Left kidney (tissue), 2 donors: Measurements from ENCODE around the gene PCED1A. TPM values are rescaled to one million over a fixed set of nuclear protein-coding genes. Genes with fewer than 3 reads are reported as not detected.

Source experiments
- DNase-seq: peaks from one replicate; pipeline ENCODE4 v3.0.0-alpha.2; 2013
- polyA plus RNA-seq: library from polyadenylated mRNA; unstranded; fragments of 120-200 nt; gene quantifications from one replicate; pipeline ENCODE4 v1.2.1, GENCODE V29; 2013; ENCODE audit not compliant: insufficient read length

The PCED1A gene
- polyA plus RNA-seq, 1 donor, result 56.3 TPM

DNA sequence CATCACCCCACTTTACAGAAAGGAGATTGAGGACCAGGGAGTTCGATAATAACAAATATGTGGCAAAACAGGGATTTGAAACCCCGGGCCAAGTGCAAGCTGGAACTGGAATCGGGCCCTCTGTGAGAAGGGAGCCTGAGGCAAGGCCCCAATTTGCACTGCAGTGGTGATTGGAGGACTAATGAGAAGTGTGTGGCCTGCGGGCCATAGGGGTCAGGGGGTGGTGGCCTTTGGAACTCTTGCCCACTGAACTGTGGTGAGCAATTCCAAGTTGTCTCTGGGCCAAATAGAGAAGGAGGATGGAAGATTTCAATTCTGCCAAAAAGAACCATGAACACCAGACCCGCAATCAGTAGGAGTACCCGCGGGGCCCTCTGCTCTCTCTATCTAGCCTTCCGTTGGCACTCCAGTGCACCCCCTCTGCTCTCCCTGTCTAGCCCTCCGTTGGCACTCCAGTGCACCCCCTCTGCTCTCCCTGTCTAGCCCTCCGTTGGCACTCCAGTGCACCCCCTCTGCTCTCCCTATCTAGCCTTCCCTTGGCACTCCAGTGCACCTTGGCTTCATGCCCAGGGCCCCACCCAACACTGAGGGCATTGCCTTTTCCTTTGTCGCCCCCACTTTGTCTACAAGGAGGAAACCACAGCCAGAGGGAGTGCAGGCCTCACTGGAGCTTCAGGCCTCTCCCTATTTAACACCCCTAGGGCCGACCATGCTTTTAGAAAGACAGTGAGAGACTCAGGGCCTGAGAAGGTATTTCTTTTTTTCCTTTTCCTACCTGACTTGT is 26.8 kb upstream of the PCED1A start:
- DNase-seq, result no peak

DNA sequence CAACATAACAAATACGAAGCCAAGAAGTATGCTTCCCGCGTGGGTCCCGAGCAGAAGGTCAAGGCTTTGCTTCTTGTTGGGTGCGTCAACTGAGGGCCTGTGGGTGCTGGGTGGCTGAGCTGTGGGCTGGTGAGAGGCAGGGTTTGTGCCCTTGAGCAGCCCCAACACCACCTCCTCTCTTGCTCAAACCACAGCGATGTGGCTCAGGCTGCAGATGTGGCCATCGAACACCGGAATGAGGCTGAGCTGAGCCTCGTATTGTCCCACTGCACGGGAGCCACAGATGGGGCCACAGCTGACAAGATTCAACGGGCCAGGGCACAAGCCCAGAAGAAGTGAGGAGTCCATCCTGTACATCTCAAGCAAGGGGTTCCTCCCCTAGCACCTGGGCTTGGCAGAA is 25.8 kb upstream of the PCED1A start:
- no peak for DNase-seq

- no peak for DNase-seq
Measured at GRCh38 chr20:2865630-2866029, 25.2 kb upstream of the PCED1A start.

DNA sequence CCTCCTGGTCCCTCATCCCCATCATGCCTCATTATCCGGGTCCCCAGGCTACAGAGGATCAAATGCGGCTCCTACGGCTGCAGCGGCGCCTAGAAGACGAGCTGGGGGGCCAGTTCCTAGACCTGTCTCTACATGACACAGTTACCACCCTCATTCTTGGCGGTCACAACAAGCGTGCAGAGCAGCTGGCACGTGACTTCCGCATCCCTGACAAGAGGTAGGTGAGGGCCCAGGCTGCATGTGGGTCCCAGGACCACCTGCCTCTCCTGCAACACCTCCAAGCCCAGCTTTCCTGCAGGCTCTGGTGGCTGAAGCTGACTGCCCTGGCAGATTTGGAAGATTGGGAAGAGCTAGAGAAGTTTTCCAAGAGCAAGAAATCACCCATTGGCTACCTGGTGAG is 24.6 kb upstream of the PCED1A start:
- DNase-seq, result no peak

GRCh38 chr20:2864626-2865025 is 24.2 kb upstream of the PCED1A start:
- DNase-seq, result no peak

- no peak for DNase-seq
Measured at GRCh38 chr20:2859330-2860121, 19.1 kb upstream of the PCED1A start.

DNA sequence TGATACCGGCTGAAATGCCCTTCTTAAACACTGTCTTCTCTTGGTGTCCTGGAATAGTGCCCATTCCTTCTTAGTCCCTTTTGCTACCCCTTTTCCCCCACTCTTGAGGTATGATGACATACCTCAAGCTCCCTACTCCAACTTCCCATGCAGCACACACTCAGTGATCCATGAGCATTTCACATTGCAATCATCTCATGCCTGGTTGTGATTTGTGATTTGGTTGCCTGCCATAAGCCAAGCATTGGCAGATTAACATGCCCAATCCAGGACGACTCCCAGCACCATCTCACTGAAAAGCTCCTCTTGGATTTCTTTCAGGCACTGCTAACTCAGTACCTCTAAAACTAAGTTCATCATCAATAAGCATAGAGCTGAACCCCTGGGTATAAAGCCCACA is 18.1 kb upstream of the PCED1A start:
- DNase-seq, result no peak

- DNase-seq, result no peak
Measured at GRCh38 chr20:2851086-2851485, 10.6 kb upstream of the PCED1A start.

DNA sequence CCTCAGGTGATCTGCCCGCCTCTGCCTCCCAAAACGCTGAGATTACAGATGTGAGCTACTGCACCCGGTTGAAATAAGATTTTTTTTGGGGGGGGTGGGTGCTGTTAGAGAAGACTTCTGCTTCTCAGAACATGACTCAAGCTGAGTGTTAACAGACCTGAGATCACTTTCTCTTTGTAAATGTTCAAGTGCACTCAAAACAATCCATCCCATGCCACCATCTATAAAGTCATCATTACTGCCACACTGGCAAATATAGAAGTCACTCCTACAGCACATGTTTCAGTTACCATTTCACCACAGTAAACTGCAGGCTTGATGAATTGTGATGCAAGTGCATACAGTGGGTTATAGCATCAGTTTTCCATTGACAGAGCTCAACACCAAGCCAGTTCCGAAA is 9.1 kb upstream of the PCED1A start:
- no peak for DNase-seq

- DNase-seq, result no peak
Measured at GRCh38 chr20:2847802-2848201, 7.3 kb upstream of the PCED1A start.

DNA sequence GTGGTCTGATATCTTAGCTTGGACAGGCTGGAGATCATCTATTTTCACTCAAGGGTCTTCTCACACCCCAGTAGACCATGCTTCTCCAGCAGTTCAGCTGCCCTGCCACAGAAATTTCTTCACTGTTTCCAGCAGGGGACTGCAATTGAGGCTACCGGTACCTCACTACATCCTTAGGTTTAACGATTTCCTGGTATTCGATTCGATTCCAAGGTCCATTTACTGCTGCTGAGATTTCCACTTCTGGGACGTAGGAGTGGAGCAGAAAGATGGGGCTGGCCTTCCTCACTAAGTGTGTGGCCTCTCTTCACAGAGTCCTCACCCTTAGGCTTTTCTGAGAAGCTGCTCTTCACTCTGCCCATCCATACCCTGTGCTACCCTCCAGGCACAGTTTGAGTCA is 6.2 kb upstream of the PCED1A start:
- no peak for DNase-seq

GRCh38 chr20:2845607-2846006 is 5.2 kb upstream of the PCED1A start:
- no peak for DNase-seq

DNA sequence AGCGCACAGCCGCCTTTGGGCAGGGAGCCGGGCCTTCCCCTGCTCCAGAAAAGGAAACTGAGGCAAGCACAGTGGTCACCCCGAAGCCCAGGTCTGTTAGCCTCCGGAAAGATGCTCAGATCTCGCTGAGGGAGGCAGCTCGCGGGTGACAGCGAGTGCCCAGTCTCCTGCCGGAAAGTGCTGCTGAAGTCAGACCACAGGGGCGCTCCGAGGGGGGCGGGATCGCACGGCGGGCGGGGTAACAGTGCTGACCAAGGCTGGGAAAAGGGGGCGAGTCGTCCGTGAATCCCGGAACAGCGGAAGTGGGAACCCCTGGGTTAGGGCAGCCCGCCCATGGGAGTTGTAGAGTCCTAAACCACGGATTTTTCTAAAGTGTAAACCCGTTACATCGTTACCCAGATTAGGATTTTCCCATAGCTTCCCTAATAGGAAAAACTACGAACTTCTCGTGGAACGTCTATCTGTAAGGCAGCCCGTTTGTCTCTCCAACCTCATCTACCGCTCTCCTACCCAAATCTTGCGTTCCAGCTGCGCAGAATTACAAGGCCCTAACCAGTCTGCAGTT is 594 bp upstream of the PCED1A start:
- no peak for DNase-seq

DNA sequence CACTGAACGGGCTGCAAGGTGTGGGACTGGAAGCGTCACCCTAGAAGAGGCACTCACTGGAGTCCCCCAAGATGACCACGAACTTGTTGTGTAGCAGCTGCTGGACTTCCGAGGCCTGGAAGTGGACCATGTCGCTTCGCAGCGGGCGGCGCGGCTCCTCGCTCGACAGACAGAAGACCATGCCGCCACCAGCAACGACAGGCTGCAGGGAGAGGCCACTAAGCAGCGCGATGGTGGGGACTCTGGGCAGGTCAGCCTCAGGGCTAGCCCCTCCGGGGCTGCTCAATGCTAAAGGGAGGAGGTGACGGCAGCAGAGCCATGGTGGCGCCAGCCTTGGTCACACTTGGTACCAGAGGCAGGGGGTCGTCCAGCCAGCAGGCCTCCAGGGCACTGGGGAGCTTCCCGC is 720 bp downstream of the PCED1A start:
- no peak for DNase-seq

GRCh38 chr20:2838847-2839671 is 1.4 kb downstream of the PCED1A start:
- no peak for DNase-seq

DNA sequence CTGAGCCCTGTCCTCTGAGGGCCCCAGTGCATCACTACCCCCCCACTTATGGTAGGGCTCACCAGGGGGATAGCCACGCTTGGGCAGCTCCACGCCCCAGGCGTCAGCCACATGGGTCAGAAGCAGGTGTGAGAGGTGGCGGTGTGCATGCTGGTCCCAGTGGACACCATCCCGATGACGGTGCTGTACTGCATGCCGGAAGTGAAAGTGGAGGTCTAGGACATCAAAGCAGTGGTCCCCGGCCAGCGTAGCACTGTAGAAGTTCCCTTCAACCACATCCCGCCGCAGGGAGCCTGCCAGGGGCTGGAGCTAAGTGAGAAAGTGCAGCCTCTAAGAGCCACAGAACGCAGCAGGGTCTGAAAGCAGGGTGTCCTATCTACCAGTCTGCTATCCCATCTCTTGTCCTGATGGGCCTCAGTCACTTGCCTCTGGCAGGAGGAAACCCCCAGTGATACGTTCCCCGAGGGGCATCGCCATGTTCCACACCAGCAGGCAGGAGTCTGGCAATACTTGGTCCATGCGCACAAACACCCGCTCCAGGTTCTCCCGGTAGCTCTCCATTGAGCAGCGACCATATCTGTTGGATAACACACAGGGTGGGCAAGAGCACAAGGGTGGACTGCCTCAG is 2.2 kb downstream of the PCED1A start:
- no peak for DNase-seq

GRCh38 chr20:2837221-2837960 is 3.1 kb downstream of the PCED1A start:
- no peak for DNase-seq

GRCh38 chr20:2836035-2836434 is 4.4 kb downstream of the PCED1A start:
- no peak for DNase-seq

- DNase-seq, result no peak
Measured at GRCh38 chr20:2835331-2835796, 5.1 kb downstream of the PCED1A start.

DNA sequence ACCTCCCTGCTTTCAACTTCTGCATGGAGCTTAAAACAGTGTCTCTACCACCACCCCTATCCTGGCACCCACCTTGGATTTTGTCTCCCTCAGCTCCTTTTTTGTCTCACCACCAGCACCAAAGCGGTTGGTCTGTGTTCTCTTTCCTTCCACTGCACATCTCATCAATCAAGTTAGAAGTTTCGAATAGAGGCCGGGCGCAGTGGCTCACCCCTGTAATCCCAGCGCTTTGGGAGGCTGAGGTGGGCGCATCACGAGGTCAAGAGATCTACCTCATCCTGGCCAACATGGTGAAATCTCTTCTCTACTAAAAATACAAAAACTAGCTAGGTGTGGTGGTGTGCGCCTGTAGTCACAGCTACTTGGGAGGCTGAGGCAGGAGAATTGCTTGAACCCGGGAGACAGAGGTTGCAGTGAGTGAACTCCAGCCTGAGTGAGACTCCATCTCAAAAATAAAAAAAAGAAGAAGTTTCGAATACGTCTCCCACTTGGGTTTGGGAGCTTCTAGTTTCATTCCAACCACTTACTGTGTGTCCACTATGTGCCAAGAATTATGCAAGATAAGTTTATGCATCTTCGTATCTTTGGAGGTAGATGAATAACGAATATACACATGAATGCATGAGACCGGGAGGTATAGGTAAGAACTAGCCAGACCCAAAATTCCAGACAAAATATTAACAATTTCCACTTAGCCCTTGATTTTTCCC is 5.9 kb downstream of the PCED1A start:
- DNase-seq, result no peak
